Measurements from ENCODE around the gene TSPAN33. TPM values are rescaled to one million over a fixed set of nuclear protein-coding genes. Genes with fewer than 3 reads are reported as not detected.
A peak's percentile ranks its signal among the peaks of the same experiment; 100 is the strongest.

Gene TSPAN33
- polyA plus RNA-seq, 1 of the 3 experiments (the other 2 are of a cell fraction): 6.9 TPM

DNA sequence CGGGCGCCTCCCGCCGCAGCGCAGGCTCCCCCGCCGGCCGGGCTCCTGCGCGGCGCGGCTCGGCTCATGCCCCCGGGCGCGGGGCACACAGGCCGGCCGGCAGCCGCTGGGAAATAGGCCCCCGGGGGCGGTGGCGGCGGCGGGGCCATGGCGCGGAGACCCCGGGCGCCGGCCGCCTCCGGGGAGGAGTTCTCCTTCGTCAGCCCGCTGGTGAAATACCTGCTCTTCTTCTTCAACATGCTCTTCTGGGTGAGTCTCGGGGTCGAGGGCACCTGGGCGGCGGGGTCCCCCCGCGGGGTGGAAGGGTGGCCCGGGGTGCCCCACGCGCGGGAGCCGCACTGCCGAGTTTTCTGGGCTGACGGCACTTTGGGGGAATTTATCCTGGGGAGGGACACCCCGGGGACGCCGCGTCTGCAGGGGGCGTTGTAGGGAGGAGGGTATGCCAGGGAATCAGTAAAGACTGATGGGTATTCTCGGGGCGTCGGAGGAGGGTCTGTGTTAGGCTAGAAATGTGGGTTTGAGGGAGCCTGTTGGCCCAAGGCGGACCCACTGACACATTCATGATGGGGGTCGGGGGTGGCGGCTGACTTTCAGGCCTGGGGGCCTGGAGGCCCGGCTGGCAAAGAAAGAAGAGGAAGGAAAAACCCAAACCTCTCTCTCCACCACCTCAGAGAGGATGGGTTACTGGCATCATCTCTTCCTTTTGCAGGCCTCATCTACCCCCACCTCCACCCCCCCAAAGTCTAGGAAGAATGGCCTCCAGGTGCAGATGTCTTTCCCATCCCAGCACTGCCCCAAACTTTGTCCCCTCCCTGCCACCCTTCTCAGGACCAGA is 544 bp downstream of the TSPAN33 start:
- Histone ChIP-seq H3K36me3 (replicated peaks in 1 of 2; ENCODE audit: control insufficient read depth in 1 of 2, insufficient read depth in 2 of 2, low read length in 1 of 2) (no peaks in the 10 kb centered on the region), H3F3A (replicated peaks; ENCODE audit: insufficient read depth) (no peaks in the 10 kb centered on the region), H3K4me2 (peak overlapping the region; percentile 85), H3K27ac (ENCODE audit: low read depth in 2 of 2, low read length in 1 of 2) (no peak overlapping the region), H3K9me3 (no peaks in the 10 kb centered on the region), H3K27me3 (ENCODE audit: insufficient read depth) (peaks cover 25% of the 10 kb centered on the region), H3K4me3 (ENCODE audit: low read depth in 2 of 2, low read length in 1 of 2) (peak overlapping the region; percentile 60 to 66), H4K20me1 (ENCODE audit: insufficient read depth) (no peaks in the 10 kb centered on the region), H3K4me1 (ENCODE audit: control insufficient read depth in 1 of 2, insufficient read depth in 2 of 2, low read depth in 1 of 2, low read length in 1 of 2) (peaks cover 0 to 25% of the 10 kb centered on the region in 2 experiments; a peak in 2 of 4 replicates), H3K9ac (peak overlapping the region; percentile 39; the same call in 1 of the 2 replicates), H3K79me2 (ENCODE audit: insufficient read depth) (no peaks in the 10 kb centered on the region), H2AFZ (ENCODE audit: low read depth) (peak overlapping the region; percentile 89), H3K9me2 (no peaks in the 10 kb centered on the region)
- WGBS (ENCODE audit: low lambda C conversion rate): 11% methylated on average over 43 of the region's 58 CpGs
- POLR2A ChIA-PET: no interaction called here
- TF ChIP-seq CHD2 (IDR thresholded peaks at IDR 0.05; ENCODE audit: low read length, partially characterized antibody): no peak
- TF ChIP-seq, protein P1, sequence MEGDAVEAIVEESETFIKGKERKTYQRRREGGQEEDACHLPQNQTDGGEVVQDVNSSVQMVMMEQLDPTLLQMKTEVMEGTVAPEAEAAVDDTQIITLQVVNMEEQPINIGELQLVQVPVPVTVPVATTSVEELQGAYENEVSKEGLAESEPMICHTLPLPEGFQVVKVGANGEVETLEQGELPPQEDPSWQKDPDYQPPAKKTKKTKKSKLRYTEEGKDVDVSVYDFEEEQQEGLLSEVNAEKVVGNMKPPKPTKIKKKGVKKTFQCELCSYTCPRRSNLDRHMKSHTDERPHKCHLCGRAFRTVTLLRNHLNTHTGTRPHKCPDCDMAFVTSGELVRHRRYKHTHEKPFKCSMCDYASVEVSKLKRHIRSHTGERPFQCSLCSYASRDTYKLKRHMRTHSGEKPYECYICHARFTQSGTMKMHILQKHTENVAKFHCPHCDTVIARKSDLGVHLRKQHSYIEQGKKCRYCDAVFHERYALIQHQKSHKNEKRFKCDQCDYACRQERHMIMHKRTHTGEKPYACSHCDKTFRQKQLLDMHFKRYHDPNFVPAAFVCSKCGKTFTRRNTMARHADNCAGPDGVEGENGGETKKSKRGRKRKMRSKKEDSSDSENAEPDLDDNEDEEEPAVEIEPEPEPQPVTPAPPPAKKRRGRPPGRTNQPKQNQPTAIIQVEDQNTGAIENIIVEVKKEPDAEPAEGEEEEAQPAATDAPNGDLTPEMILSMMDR (IDR thresholded peaks at IDR 0.05): peak; percentile 55
- TF ChIP-seq, protein P2, sequence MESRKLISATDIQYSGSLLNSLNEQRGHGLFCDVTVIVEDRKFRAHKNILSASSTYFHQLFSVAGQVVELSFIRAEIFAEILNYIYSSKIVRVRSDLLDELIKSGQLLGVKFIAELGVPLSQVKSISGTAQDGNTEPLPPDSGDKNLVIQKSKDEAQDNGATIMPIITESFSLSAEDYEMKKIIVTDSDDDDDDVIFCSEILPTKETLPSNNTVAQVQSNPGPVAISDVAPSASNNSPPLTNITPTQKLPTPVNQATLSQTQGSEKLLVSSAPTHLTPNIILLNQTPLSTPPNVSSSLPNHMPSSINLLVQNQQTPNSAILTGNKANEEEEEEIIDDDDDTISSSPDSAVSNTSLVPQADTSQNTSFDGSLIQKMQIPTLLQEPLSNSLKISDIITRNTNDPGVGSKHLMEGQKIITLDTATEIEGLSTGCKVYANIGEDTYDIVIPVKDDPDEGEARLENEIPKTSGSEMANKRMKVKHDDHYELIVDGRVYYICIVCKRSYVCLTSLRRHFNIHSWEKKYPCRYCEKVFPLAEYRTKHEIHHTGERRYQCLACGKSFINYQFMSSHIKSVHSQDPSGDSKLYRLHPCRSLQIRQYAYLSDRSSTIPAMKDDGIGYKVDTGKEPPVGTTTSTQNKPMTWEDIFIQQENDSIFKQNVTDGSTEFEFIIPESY (IDR thresholded peaks at IDR 0.05; ENCODE audit: borderline replicate concordance, low read depth): no peak
- no peak for DNase-seq
- CTCF ChIA-PET: interaction anchor here (1.0 to 10.0 kb wide), 11 partner anchors 13 to 153 kb away, joined by 3 to 111 read pairs (median 6); no protein-coding TSS in a partner anchor

DNA sequence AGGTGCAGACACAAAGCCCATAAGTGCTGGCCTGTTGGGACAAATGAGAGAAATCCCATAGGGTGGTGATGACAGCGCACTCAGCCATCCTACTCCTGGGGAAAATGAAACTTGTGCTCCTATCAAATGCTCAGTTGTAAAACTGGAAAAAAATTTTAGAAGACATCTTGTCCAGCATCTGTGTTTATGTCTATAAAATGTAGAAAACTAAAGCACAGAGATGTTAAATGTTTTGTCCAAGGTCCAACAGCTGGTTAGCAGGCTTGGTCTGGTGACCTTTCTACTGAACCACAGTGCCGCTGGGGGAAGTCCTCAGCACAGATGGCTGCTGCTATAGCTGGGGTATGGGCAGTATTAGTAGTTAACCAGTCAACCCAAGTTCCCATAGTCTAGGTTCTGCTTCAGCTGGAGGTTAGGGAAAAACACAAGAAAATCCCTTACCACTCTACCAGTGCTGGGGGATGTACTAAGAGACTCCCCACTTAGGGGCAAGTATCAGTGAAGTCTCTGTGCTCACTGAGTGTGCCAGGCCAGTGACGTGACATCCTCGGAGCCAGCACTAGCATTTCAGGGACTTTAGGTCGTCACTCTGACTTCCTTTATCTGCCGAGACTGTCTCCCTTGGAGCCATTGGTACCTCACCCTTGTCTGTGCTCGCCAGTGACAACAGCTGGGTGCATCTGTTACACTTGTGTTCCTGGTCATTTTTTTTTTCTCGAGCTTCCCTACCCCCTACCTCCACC is 1.9 kb downstream of the TSPAN33 start:
- no peak overlapping the region for H3K27ac ChIP-seq (ENCODE audit: low read depth in 2 of 2, low read length in 1 of 2)
- H4K20me1 ChIP-seq (ENCODE audit: insufficient read depth): no peaks in the 10 kb centered on the region
- no peaks in the 10 kb centered on the region for H3K9me3 ChIP-seq
- no peak overlapping the region for H2AFZ ChIP-seq (ENCODE audit: low read depth)
- no peak for DNase-seq
- 84% methylated on average over 8 of the region's 8 CpGs for WGBS (ENCODE audit: low lambda C conversion rate)
- H3K27me3 ChIP-seq (ENCODE audit: insufficient read depth): peaks cover 23% of the 10 kb centered on the region
- no peaks in the 10 kb centered on the region for H3K9me2 ChIP-seq
- H3K36me3 ChIP-seq (replicated peaks in 1 of 2; ENCODE audit: control insufficient read depth in 1 of 2, insufficient read depth in 2 of 2, low read length in 1 of 2): no peaks in the 10 kb centered on the region
- POLR2A ChIA-PET: interaction anchor here (0.6 kb wide), 1 partner anchor 587 kb away, joined by 4 read pairs; no protein-coding TSS in a partner anchor
- H3K4me2 ChIP-seq: no peak overlapping the region
- peaks cover 0 to 27% of the 10 kb centered on the region in 2 experiments; a peak in 2 of 4 replicates for H3K4me1 ChIP-seq (ENCODE audit: control insufficient read depth in 1 of 2, insufficient read depth in 2 of 2, low read depth in 1 of 2, low read length in 1 of 2)
- CTCF ChIA-PET: interaction anchor here (0.6 to 10.0 kb wide), 9 partner anchors 14 to 493 kb away, joined by 3 to 111 read pairs (median 5); no protein-coding TSS in a partner anchor
- no peaks in the 10 kb centered on the region for H3F3A ChIP-seq (replicated peaks; ENCODE audit: insufficient read depth)
- H3K4me3 ChIP-seq (ENCODE audit: low read depth in 2 of 2, low read length in 1 of 2): no peak overlapping the region
- no peak overlapping the region for H3K9ac ChIP-seq
- H3K79me2 ChIP-seq (ENCODE audit: insufficient read depth): no peaks in the 10 kb centered on the region
- TF ChIP-seq YY1 (IDR thresholded peaks at IDR 0.05; ENCODE audit: low read depth) (no peak), NFIC (IDR thresholded peaks at IDR 0.05; ENCODE audit: borderline replicate concordance) (no peak), EZH2phosphoT487 (IDR thresholded peaks at IDR 0.05; ENCODE audit: borderline replicate concordance, low read depth) (no peak), EP300 (IDR thresholded peaks at IDR 0.05; ENCODE audit: borderline replicate concordance in 1 of 2, low read depth in 1 of 2, low read length in 1 of 2) (no peak), RFX5 (IDR thresholded peaks at IDR 0.05; ENCODE audit: low read length) (no peak), ELF1 (IDR thresholded peaks at IDR 0.05) (no peak)
- TF ChIP-seq, protein P3, sequence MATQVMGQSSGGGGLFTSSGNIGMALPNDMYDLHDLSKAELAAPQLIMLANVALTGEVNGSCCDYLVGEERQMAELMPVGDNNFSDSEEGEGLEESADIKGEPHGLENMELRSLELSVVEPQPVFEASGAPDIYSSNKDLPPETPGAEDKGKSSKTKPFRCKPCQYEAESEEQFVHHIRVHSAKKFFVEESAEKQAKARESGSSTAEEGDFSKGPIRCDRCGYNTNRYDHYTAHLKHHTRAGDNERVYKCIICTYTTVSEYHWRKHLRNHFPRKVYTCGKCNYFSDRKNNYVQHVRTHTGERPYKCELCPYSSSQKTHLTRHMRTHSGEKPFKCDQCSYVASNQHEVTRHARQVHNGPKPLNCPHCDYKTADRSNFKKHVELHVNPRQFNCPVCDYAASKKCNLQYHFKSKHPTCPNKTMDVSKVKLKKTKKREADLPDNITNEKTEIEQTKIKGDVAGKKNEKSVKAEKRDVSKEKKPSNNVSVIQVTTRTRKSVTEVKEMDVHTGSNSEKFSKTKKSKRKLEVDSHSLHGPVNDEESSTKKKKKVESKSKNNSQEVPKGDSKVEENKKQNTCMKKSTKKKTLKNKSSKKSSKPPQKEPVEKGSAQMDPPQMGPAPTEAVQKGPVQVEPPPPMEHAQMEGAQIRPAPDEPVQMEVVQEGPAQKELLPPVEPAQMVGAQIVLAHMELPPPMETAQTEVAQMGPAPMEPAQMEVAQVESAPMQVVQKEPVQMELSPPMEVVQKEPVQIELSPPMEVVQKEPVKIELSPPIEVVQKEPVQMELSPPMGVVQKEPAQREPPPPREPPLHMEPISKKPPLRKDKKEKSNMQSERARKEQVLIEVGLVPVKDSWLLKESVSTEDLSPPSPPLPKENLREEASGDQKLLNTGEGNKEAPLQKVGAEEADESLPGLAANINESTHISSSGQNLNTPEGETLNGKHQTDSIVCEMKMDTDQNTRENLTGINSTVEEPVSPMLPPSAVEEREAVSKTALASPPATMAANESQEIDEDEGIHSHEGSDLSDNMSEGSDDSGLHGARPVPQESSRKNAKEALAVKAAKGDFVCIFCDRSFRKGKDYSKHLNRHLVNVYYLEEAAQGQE (IDR thresholded peaks at IDR 0.05; ENCODE audit: low read depth, low read length): no peak
- TF ChIP-seq, protein P2 (IDR thresholded peaks at IDR 0.05; ENCODE audit: borderline replicate concordance, low read depth): no peak
- TF ChIP-seq, protein P4, sequence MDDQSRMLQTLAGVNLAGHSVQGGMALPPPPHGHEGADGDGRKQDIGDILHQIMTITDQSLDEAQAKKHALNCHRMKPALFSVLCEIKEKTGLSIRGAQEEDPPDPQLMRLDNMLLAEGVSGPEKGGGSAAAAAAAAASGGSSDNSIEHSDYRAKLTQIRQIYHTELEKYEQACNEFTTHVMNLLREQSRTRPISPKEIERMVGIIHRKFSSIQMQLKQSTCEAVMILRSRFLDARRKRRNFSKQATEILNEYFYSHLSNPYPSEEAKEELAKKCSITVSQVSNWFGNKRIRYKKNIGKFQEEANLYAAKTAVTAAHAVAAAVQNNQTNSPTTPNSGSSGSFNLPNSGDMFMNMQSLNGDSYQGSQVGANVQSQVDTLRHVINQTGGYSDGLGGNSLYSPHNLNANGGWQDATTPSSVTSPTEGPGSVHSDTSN (IDR thresholded peaks at IDR 0.05): no peak
